HG03139 (cell line): Measurements from ENCODE around the gene UBA7.
"Not testable (repeated sequence)": the region's sequence is repeated elsewhere in the genome, so short reads cannot be mapped to it uniquely, and the experiment has no call there.

Source experiments
- ATAC-seq: cut with Tn5 transposase; IDR thresholded peaks from one replicate; pipeline ENCODE4 v1.9.1; 2021; ENCODE audit not compliant: unreplicated experiment

The UBA7 gene

GRCh38 chr3:49786357-49787181, 27.2 kb downstream of the UBA7 start, which contains the start of gene IP6K1:
Gene IP6K1 (minus strand): TSS chr3:49786542. CDS start chr3:49748040, 38,502 bp downstream.
- ATAC-seq = peak; percentile 99

DNA sequence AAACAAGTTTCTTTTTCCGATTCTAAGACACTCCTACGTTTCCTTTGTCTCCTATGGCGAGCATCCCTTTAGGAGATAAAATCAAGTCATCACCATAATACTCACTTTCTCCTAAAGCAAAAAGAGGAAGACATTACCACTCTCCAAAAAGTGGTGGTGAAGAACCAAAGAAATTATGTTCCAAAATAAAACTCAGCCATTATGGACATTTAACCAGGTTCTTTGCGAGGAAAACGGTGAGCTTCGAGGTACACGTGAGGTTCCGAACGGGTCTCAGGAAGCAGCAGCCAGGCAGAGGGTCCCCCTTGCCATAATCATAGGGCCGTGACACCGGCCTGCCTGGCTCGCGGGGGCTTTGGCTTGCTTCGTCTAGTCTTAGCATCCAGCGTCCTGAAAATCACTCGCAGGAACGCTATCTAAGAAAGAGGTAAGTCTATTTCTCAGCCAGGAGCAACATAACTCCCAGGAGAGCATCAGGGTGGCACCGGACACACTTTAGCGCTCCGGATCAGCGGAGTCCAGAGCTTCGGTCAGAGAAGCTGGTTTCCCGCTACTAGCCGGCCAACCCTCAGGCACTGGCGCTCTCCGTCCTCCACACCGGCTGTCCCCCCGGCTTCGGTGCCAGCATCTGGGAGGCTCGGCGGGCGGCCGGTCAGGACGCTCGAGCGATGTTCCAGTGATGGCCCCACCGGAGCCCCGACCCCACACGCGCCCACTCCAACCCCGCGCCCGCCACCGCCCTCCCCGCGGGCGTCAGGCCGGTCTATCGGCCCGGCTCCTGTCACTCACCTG, 28.0 kb downstream of the UBA7 start:
- peak; percentile 40 for ATAC-seq

DNA sequence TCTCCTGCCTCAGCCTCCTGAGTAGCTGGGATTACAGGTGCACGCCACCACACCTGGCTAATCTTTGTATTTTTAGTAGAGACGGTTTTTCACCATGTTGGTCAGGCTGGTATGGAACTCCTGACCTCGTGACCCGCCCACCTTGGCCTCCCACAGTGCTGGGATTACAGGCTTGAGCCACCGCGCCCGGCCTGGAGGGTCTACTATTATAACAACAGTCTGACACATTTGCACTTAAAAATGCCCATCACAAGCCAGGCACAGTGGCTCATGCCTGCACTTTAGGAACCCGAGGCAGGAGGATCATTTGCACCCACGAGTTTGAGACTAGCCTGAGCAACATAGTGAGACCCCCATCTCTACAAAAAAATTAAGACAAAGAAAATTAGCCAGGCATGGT, 31.5 kb downstream of the UBA7 start:
- ATAC-seq = not testable (repeated sequence)

DNA sequence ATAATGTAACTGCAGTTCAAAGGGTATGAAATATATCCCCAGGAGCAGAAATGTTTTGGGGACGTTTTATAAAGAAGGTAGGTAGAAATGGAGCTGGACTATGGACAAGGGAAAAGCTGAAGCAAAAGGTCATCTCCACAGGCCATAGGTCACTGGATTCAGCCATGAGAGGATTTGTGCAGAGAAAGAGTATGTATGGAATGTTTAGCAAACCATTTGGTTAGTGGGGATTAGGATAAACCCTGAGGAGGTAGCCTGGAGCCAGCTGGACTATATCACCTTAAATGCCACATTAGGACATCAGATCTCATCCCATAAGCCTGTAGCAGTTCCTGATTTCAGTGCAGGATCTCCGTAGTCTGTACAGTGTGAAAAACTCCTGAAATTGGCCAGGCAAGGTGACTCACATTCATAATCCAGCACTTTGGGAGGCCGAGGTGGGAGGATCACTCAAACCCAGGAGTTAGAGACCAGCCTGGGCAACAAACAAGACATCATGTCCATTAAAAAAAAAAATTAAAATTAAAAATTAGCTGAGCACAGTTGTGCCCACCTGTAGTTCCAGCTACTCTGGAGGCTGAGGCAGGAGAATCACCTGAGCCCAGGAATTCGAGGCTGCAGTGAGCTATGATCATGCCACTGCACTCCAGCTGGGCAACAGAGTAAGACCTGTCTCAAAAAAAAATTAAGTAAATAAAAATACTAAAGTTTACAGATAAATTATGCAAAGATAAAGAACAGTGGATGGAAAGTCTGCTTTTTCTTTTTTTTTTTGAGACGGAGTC, 32.1 kb downstream of the UBA7 start:
- no peak for ATAC-seq

GRCh38 chr3:49780975-49781365, 32.8 kb downstream of the UBA7 start:
- not testable (repeated sequence) for ATAC-seq

DNA sequence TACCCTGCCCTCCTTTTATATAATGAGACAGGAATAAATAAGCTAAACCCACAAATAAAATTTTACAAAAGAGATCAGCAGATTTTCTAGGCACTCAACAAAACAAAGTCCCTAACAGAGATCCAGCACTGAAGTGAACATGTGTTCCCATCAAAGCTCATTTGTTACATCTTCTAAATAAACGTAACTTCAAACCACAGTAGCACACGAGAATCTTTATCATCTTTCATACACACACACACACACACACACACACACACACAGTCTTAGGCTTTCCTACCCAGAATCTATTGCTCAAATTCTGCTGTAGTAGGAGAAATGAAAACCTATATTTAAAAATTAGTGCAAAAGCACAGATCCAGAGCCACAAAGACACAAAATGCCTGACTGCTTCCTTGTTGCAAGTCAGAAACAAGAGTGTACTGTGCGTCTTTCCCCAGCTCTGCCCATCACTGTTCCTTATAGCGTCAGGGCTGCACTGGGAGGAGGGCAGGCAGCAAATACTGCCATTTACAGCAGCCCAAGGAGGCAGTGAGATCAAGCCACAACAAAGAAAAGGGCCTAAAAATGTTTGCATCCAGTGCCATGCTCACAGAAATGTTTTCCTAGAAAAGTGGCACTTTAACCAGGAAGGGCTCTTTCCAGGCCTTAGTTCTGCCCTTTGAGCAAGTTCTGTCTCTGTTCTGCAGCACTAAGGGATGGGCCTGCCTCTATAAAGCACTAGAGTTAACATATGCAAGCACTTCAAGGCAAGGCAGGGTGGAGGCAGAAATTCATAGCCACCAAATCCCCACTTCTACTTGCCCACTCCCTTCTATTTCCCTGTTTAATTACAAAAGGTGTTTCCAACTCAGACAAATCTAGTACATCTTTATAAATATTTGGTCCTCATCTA, 33.4 kb downstream of the UBA7 start:
- no peak for ATAC-seq

DNA sequence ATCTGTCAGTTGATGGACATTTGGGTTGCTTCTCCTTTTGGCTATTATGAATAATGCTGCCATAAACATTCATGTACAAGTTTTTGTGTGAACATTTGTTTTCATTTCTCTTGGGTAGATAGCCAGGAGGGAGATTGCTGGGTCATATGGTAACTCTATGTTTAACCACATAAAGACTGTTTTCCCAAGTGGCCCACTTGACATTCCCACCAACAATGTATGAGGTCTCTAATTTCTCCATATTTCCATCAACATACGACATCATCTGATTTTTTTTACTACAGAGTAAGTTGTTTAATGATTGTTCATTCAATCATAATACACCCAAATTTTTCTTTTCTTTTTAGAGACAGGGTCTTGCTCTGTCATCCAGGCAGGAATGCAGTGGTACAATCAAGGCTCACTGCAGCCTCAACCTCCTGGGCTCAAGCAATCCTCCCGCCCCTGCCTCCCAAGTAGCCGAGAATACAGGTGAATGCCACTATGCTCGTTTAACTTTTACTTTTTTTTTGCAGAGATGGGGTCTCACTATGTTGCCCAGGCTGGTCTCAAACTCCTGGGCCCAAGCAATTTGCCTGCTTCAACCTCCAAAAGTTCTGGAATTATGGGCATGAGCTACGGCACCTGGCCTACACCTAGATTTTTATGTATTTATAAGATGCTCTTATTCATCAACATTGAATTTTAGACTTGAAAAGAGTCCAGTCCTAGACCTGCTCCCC, 34.2 kb downstream of the UBA7 start:
- ATAC-seq = no peak

- not testable (repeated sequence) for ATAC-seq
Observed at GRCh38 chr3:49776101-49776500, 37.7 kb downstream of the UBA7 start.

- ATAC-seq = no peak
Observed at GRCh38 chr3:49775538-49775937, 38.2 kb downstream of the UBA7 start.

GRCh38 chr3:49772703-49773102, 41.0 kb downstream of the UBA7 start:
- no peak for ATAC-seq

GRCh38 chr3:49771340-49771938, 42.3 kb downstream of the UBA7 start:
- ATAC-seq = no peak

DNA sequence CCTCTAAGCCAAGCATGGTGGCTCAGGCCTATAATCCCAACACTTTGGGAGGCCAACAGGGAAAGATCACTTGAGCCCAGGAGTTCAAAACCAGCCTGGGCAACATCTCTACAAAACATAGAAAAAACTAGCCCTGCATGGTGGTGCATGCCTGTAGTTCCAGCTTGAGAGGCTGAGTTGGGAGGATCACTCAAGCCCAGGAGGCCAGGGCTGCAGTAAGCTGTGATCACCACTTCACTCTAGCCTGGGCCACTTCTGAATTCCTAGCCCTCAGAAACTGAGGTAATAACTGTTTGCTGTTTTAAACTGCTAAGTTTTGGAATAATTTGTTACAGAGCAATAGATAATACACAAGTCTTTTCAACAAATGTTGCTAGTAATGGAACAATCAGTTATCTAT, 43.8 kb downstream of the UBA7 start:
- ATAC-seq = no peak

GRCh38 chr3:49769286-49769915, 44.4 kb downstream of the UBA7 start:
- no peak for ATAC-seq

DNA sequence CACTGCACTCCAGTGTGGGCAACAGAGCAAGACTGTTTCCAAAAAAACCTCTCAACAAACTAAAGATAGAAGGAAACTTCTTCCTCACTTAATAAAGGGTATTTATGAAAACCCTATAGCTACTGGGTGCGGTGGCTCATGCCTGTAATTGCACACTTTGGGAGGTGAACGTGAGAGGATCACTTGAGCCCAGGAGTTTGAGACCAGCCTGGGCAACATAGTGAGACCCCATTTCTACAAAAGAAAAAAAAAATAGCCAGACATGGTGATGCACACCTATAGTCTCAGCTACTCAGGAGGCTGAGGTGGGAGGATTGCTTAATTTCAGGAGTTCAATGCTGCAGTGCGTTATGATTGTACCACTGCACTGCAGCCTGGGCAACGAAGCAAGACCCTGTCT, 49.8 kb downstream of the UBA7 start:
- ATAC-seq = no peak

GRCh38 chr3:49761661-49762060, 52.1 kb downstream of the UBA7 start:
- ATAC-seq = no peak

DNA sequence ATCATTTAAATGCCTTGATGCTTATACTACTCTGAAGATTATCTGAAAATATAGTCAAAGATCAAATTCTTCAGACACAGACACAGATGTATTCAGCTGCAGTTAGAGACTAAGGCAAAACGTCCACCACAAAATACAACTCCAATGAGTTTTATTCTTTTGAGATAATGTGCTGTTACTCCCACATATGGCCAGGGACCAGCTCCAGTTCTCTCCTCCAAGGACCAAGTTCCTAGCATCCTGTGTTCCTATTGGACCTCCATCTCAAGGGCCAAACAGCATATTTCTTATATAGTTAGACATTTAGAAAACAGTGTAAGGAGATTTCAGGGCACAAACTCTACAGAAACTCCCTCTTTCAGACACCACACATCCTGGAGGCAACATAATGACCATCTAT, 54.5 kb downstream of the UBA7 start:
- no peak for ATAC-seq

DNA sequence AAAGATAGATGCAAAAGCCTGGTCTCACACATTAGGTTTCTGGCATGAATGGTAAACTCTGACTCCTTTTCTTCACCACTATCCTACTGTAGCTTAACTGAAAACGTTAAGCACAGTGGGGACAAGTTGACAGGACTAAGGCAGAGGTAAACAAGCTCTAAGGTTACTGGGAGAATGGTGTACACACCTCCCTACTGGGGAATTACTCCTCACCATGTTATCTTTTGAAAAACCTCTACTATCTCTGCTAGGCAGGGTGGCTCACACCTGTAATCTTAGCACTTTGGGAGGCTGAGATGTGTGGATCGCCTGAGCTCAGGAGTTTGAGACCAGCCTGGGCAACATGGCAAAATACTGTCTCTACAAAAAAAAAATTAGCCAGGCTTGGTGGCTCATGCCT, 56.6 kb downstream of the UBA7 start:
- ATAC-seq = no peak

DNA sequence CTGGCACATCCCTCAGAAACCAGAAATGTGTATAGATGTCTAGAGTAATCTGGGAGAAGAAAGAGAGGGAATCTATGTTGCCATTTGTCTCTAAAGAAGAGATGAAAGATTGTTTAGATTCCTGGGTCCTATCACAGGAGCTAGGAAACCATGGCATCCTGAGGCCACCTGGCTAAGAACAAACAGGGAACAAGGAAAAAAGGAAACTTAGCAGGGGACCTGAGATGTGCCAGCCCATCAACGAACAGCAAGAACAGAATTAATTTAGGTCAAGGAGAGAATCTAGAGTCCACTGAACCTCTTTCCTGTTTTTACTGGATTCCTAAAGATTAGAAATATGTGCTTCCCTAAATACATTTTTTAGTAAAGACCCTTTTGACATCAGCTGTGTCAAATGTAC, 57.7 kb downstream of the UBA7 start:
- ATAC-seq = no peak
